HG02798 (cell line): ENCODE results near the gene ZNF521.

Experiments used
- ATAC-seq: cut with Tn5 transposase; IDR thresholded peaks from one replicate; pipeline ENCODE4 v1.9.1; 2021; ENCODE audit warnings: mild to moderate bottlenecking; ENCODE audit not compliant: unreplicated experiment, poor library complexity

ZNF521 gene

DNA sequence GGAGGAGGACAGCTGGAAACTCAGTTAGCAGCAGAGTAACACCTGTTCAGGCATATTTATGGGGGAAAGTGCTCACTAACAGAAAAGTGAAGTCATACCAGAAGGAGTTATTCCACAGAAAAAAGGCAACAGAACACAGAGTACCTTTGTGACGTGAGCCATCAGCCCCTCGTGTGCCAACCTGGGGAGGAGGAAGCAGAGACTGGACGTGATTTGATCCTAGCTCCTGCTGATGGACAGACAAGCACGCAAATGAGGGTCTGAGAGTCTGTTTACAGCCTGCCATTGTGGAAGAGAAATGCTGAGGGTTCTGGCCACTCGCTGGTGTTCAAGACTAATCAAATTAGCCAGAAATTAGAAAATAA is 120.7 kb downstream of the ZNF521 start:
- ATAC-seq, result no peak

GRCh38 chr18:25230658-25231326 is 121.2 kb downstream of the ZNF521 start:
- peak; percentile 76 for ATAC-seq

DNA sequence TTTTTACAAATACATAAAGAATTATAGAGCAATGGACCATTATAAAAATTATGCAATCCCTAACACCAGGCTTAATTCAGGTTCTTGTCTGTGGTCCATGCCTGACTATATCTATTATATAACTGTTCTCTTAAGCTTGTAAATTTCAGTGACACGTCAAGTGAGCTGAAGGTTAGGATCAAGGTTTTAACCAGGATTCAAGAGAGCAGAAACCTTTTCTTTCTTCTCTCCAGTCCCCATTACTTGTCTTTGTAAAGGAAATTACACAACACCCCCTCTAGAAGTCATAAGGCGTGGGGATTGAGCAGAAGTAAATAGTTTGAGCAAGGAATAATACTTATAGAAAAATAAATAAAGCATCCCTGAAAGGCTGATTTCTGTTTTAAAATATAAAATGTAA is 122.0 kb downstream of the ZNF521 start:
- no peak for ATAC-seq

DNA sequence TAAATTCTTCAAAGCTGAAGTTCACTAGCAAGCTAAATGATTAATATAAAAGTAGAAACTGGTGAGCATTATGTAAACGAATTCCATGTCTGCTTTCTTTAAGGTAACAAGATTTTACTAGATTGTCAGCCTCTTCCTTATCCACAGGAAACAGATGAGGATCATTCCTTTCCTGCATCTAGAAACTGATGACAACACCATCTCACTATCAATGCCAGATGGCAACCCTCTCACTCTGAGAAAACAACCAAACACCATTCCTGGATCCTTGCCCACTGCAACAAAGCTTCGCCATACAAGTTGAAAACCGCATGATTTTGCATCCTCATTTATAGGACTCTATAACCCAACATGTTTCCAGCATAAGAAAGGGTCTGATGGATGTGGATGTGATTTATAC is 122.9 kb downstream of the ZNF521 start:
- no peak for ATAC-seq

DNA sequence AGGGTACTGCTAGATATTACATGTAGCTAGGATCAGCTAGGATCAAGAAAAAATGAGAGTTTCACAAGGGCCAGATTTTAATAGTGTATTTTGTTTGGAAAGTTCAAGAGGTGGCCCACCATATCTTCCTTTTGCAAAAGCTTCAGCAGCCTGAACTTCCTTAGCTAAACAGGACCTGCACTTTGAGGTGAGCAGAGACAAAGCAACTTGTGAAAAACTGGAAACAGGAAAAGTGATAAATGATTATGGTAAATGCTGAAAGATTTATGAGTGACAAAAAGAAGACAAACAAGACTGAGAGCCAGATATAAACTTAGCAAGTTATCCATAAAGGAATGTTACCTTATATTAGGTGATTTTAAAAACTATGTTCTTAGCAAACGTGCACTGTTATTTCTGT is 123.6 kb downstream of the ZNF521 start:
- ATAC-seq, result no peak

DNA sequence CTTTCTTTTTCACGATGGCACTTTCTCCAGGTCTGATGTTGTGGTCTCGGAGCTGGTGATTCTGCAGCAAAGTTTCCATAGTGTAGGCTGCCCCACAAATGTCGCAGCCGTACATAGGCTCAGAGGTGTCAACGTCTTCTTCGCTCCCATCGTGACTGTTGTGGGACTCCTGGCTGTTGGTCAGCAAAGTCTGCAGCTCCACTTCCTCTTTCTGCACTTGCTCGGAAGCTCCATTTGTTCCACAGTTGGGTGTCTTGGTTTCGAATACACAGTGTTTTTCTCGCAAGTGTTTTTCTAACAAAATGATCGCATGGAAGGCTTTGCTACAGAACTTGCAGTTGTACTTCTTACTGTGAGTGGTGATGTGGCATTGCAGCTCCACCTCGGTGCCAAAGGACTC is 126.8 kb downstream of the ZNF521 start:
- ATAC-seq, result no peak

- ATAC-seq, result no peak
These were observed 127.8 kb downstream of the ZNF521 start for GRCh38 chr18:25223899-25224886.

DNA sequence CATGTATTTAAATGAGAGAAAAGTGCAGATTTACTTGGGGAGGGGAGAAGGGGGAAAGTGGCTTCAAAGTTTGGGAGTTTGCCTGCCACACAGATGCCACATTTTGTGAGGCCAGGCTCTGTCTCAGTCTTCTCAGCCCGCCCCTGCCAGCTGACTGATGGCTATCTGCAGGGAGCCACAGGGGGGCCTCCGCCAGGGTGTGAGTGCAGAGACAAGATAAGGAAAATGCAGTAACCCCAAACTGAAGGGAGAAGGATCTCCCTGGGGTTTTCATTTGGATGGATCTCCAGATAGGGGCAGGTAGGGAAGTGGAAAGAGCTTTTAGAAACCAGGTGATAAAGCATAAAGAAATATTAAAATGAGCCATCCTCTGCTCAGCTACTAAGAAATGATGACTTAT is 128.8 kb downstream of the ZNF521 start:
- ATAC-seq, result no peak

DNA sequence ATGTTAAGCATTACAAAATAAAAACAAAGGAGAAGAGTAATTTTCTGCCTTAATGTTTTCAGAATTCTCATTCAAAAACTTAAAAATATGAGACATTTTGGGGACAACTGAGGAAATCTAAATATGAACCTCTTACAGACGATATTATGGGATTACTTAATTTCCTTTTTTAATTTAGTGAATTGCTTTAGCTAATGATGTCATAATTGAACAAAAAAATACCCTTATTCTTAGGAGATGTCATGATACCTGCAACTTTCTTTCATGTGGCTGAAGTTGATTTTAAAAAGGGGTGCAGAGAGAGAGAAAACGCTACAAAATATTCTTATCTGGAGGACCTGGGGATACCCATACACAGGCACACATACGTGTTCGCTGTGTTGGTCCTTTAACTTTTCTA is 129.3 kb downstream of the ZNF521 start:
- ATAC-seq, result no peak

DNA sequence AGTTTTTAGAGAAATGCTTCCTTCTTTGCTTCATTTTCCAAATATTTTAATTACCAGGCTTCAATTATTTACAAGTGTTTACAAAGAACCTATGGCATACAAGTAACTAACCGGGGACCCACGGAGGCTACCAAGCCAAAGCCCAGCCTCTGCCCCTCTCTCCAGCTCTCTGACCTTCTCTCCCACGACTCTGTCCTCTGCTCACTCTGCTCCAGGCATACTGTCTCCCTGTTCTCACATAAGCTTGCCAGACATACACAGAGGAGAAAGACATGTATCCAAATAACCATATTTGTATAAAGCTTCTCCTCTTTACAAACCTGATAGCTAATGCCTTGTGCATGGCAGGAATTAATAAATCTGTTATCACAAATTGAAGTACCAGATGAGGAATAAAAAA is 141.3 kb downstream of the ZNF521 start:
- ATAC-seq, result no peak

DNA sequence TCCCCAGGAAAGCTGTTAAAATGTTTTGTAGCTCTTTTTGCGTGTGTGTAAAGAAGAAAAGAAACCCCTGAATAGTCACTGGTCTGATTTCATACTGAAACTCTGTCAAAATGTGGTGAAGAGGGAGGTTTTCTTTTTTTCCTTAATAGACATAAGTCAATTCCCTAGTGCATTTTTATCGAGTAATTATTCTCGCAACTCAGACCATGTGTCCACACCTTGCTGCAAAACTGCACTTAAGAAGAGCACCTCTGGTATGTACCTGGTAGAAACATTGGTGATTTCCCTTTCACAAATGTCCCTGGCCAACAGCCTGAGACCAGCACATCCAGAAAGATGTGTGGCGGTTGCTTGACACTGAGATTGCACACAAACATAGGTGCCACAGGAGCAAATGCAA is 159.9 kb downstream of the ZNF521 start:
- ATAC-seq, result no peak

DNA sequence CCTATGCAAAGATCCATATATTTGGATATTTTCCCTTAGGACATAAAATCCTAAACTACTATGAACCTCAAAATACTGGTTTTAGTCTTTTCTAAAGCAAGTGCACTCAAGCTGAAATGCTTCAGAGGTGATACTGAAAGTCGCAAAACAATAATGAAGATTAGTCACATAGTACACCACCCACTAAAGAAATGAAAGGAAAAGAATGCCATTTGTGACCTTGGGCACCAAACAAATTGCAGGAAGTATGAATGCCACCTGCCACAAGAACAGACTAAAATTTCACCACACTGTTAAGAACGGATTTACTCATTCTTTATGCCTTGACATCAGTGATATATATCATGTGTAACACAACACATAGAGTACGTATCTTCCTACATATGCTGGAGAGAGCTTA is 161.5 kb downstream of the ZNF521 start:
- peak; percentile 79 for ATAC-seq

GRCh38 chr18:25189391-25190185 is 162.4 kb downstream of the ZNF521 start:
- ATAC-seq, result no peak

DNA sequence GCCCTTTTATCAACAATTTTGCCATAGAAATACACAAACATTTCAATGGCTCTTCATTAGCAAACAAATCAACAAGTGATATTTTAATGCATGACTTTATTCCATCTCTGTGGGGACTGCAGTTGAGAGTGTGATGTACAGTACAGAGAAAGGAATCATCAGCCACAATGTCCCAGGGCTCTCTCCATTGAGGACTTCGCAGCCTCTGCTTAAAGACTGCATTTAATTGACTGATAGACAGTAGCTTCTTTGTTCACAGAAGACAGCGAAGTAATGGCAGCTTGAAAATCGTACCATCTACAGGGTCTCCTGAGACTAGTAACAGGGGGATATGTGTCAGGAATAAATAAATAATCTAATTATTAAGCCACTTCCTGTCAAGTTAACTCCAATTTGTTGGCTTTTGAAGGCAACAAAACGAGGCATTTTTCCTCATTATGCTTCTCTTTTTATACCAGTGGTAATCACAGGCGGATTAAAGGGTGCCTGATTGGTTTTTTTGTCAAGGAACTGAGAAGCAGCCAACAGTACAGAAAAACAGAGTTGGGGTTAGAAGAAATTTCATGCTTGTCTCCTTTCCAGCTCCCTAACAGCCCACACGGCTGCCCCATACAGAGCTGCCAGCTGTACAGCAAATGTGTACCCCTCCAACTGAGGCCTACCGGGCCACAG is 164.3 kb downstream of the ZNF521 start:
- no peak for ATAC-seq

- ATAC-seq, result no peak
These were observed 165.1 kb downstream of the ZNF521 start for GRCh38 chr18:25186871-25187270.

GRCh38 chr18:25181993-25182392 is 170.0 kb downstream of the ZNF521 start:
- ATAC-seq, result no peak

DNA sequence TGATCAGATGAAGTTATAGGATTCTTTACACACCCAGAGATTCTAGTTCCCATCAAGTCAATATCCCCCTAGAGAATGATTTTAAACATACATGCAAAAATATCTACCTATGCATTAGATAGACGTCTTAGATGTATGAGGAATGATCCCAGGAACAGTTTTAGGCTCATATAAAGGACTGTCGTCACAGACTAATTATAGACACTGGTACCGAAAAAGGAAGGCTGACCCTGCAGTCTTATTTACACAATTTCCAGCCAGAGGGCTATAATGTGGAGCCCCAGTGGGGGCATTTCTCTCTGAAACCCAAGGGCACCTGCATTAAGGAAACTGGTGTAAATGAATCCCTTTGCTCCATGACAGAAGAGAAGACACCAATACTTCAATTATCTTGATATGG is 170.4 kb downstream of the ZNF521 start:
- ATAC-seq, result no peak

DNA sequence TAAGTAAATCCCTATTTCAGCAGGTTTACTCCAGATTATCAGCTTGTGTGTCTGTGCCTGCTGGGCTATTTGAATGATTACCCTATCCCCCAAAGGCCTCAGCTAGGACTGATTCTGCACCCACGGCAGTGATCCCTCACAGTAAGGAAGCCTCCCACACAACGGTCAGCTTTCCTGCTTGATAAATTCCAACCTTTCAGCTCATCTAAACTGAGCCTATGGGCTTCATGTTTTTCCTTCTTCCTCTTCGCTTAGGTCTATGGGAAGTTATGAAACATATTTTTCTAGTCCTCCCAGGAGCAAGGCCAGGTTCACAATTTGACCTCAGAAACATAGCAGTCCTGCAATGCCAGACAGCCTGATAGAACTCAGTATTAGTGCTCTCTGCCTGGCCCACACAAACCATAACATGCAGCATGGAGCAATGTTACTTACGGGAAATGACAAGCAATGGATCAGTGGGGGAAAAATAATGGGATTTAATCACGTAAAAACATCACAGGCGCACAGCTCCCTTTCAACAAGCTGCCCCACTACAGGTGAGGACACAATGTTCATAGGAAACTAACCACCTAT is 170.9 kb downstream of the ZNF521 start:
- no peak for ATAC-seq

GRCh38 chr18:25177631-25178030 is 174.3 kb downstream of the ZNF521 start:
- ATAC-seq, result no peak

DNA sequence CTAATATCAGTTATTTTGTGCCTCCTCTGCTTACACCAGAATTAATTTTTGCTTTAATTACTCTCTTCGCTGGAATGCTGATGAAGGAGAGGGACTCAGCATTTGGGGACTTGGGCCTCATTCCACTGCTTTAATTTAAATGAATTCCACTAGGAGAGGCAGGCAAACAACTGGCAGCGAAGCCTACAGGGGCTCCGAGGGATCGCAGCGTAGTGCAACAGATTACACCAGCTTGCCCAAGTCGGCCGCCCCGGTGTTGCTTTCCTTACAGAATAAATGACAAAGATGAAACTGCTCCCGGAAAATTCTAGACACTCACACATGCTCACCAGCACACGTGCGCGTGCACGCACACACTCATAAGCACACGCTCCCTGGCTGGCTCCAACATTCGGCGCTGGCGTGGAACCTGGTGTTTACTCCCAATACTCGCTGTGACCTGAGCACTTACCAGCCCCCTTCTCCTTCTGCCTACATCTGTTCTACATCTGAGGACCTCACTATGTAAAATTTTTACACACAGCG is 175.4 kb downstream of the ZNF521 start:
- ATAC-seq, result no peak
